Ovary (tissue), 9 donors: Measurements from ENCODE around the gene LRCH4. TPM values are rescaled to one million over a fixed set of nuclear protein-coding genes. Genes with fewer than 3 reads are reported as not detected.

Source experiments
- DNase-seq, 5 donors: peaks; one replicate each; pipeline ENCODE4 v3.0.0-alpha.2; 2019 to 2020
- H3K27ac ChIP-seq, 2 donors: fragments of 200-600 bp; one replicate each; pipeline versions ENCODE4 v1.5.1 to v1.8.0; 2019 to 2022
- H3K27me3 ChIP-seq: fragments of 200-600 bp; one replicate; pipeline ENCODE4 v1.8.0; 2022
- H3K36me3 ChIP-seq: fragments of 200-600 bp; sonication (generic); one replicate; pipeline ENCODE4 v1.5.1; 2019
- H3K4me1 ChIP-seq: one replicate; pipeline ENCODE4 v1.8.1; 2013; ENCODE audit warnings: mild to moderate bottlenecking, moderate library complexity; ENCODE audit not compliant: insufficient read depth
- H3K4me3 ChIP-seq: fragments of 200-600 bp; sonication (generic); one replicate; pipeline ENCODE4 v1.5.1; 2017
- H3K9me3 ChIP-seq, 2 donors: fragments of 200-600 bp in 1 of 2; sonication (generic) in 1 of 2; one replicate each; pipeline versions ENCODE4 v1.5.1 to v1.8.1; 2013 to 2019; ENCODE audit warnings: mild to moderate bottlenecking in 1 of 2, moderate library complexity in 1 of 2
- EP300 ChIP-seq: sonication (generic); formaldehyde crosslinking; IDR thresholded peaks from one replicate; pipeline ENCODE4 v1.6.1; 2017; ENCODE audit warnings: antibody characterized with exemption
- POLR2A ChIP-seq: fragments of 450-650 bp; IDR thresholded peaks from one replicate; pipeline ENCODE4 v1.6.1; 2017; ENCODE audit warnings: antibody characterized with exemption, mild to moderate bottlenecking, moderate library complexity
- WGBS, 3 donors: extraction: QIAGEN DNeasy Blood & Tissue Kit in 1 of 3; methylation state at CpG; one replicate each; pipeline versions ENCODE4 v1.1.5 to v1.1.7; 2013 to 2017; 5-methylcytosine and 5-hydroxymethylcytosine counted together
- intact Hi-C, 4 donors: fragments of 100-400 bp; cut with DNase I; formaldehyde crosslinking; loops; one replicate each; pipeline versions ENCODE4 v1.11.0 to v1.15.1; 2022 to 2023
- polyA plus RNA-seq, 2 donors: library from polyadenylated mRNA; stranded (reverse); fragments of 200-250 nt in 1 of 2; fragments of 350-450 nt in 1 of 2; fragmentation: Illumina TruSeq in 1 of 2; extraction: RNeasy Lipid Tissue Mini Kit (QIAGEN cat#74804) in 1 of 2; gene quantifications; one replicate each; pipeline ENCODE4 v1.2.3, GENCODE V29; 2013 to 2014
- total RNA-seq, 7 donors: library from RNA; depleted of rRNA in 2 of 7; stranded (reverse); fragments of >200 nt in 2 of 7; fragmentation: NEBNext Ultra II Directional in 3 of 7; extraction: Animal tissue kit (Norgen Biotek cat#: 25700) in 3 of 7; gene quantifications; one replicate each; pipeline versions ENCODE4 v1.1.0 to v1.2.4, GENCODE V29; 2016 to 2023
- TF ChIP-seq, protein P1 (sequence below), 3 donors: fragments of 450-650 bp in 2 of 3; fragments of 200-600 bp in 1 of 3; IDR thresholded peaks; one replicate each; pipeline versions ENCODE4 v1.5.1 to v1.8.0; 2016 to 2022; ENCODE audit warnings: antibody characterized with exemption in 3 of 3, mild to moderate bottlenecking in 1 of 3
- donor health status: DM: no; HTN: no; CAD: no; lungs with moderate emphysema.
- donor health status: DM: no; HTN: no; CAD: no.
- donor health status: Bipolar disorder and iron deficiency.
- donor health status: DM: yes; HTN: yes; CAD: no.
- donor health status: DM: no; HTN: no; CAD: no.
- donor health status: DM: yes; HTN: yes; CAD: no.

Gene LRCH4
- total and polyA plus RNA-seq, 9 donors, result 3.5 to 133 (median 79.2) TPM

- TF ChIP-seq, protein P1, sequence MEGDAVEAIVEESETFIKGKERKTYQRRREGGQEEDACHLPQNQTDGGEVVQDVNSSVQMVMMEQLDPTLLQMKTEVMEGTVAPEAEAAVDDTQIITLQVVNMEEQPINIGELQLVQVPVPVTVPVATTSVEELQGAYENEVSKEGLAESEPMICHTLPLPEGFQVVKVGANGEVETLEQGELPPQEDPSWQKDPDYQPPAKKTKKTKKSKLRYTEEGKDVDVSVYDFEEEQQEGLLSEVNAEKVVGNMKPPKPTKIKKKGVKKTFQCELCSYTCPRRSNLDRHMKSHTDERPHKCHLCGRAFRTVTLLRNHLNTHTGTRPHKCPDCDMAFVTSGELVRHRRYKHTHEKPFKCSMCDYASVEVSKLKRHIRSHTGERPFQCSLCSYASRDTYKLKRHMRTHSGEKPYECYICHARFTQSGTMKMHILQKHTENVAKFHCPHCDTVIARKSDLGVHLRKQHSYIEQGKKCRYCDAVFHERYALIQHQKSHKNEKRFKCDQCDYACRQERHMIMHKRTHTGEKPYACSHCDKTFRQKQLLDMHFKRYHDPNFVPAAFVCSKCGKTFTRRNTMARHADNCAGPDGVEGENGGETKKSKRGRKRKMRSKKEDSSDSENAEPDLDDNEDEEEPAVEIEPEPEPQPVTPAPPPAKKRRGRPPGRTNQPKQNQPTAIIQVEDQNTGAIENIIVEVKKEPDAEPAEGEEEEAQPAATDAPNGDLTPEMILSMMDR (IDR thresholded peaks at IDR 0.05), result no peak
- TF ChIP-seq EP300 (no peak), POLR2A (no peak)
- Histone ChIP-seq H3K36me3 (no peaks in the 10 kb centered on the region), H3K27me3 (no peaks in the 10 kb centered on the region), H3K4me1 (peaks cover 3% of the 10 kb centered on the region), H3K4me3 (no peak overlapping the region), H3K9me3 (no peaks in the 10 kb centered on the region), H3K27ac (no peak overlapping the region)
- DNase-seq, result no peak
- WGBS, 3 donors, result 80 to 86% (median 84%) methylated on average over 18 to 21 of the region's 21 CpGs
- intact Hi-C loops, result no loop called here
Measured at GRCh38 chr7:100627238-100627549, 41.3 kb upstream of the LRCH4 start.

DNA sequence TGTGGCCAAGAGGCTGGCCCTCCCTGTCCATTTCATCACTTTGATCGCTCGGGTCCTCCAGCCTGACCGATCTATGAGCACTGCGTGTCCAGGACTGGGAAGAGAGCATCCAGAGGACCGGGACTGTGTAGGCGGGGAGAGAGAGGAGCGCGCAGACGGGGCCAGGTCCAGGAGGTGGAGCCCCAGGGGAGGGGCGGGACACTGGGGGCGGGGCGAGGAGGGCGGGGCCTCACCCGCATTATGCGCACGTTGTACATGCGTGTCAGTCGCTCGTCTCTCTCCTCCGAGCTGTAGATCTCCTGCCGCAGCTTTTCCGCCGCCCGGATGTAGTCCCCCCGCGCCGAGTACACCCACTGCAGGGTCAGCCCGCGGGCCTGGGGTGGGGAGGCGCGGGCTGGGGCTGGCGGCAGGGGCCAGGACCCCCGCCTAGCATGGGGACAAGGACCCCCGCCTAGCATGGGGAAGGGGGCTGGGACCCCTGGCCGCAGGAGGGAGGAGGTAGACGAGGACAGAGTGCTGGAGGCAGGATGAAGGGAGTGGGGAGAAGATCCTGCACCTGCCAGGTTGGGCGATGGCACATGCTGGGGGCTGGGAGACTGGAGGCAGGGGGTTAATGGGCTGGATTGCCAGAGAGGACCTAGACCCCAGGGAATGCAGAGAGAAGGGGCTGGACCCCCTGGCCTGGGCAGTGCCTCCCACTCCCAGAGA lies 40.8 kb upstream of the LRCH4 start:
- TF ChIP-seq EP300 (no peak), POLR2A (no peak)
- TF ChIP-seq, protein P1 (IDR thresholded peaks at IDR 0.05), result no peak
- Histone ChIP-seq H3K4me1 (peaks cover 3% of the 10 kb centered on the region), H3K4me3 (peak overlapping the region; percentile 19), H3K9me3 (no peaks in the 10 kb centered on the region), H3K27me3 (no peaks in the 10 kb centered on the region), H3K27ac (no peak overlapping the region), H3K36me3 (no peaks in the 10 kb centered on the region)
- peak; percentile 74 to 87 (median 84) for DNase-seq
- WGBS, 3 donors, result 3 to 6% (median 5%) methylated on average over 20 to 37 of the region's 37 CpGs
- intact Hi-C loops, result no loop called here

DNA sequence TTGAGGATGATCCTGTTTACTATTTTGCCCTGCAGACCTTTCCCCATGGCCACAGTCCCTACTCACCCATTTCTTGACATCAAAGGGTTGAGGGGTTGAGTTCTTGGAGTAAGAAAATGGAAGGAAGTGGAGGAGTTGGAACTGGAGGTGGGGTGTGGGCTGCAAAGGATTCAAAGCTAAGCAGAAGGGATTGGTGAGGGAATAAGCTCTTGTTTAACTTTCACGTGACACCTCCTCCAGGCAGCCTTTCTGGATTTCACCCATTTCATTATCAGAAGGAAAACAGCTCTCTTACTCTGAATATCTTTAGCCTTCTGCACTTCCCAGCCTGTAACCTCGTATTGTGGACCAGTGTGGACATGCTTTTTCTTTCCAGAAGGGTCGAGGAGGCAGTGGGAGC lies 40.1 kb upstream of the LRCH4 start:
- DNase-seq, result no peak
- Histone ChIP-seq H3K4me1 (peaks cover 3% of the 10 kb centered on the region), H3K27me3 (no peaks in the 10 kb centered on the region), H3K27ac (no peak overlapping the region), H3K36me3 (no peaks in the 10 kb centered on the region), H3K4me3 (no peak overlapping the region), H3K9me3 (no peaks in the 10 kb centered on the region)
- TF ChIP-seq, protein P1 (IDR thresholded peaks at IDR 0.05), result no peak
- no peak for TF ChIP-seq POLR2A
- no peak for TF ChIP-seq EP300
- WGBS, 3 donors, result 11 to 14% (median 12%) methylated on average over 3 of the region's 3 CpGs
- intact Hi-C loops, result no loop called here

- no peak overlapping the region for H3K27ac ChIP-seq
- 76 to 90% (median 84%) methylated on average over 15 of the region's 15 CpGs for WGBS, 3 donors
- no peak for DNase-seq
- intact Hi-C loops, result no loop called here
- H3K4me1 ChIP-seq, result peaks cover 3% of the 10 kb centered on the region
- no peaks in the 10 kb centered on the region for H3K9me3 ChIP-seq
- no peaks in the 10 kb centered on the region for H3K27me3 ChIP-seq
- TF ChIP-seq, protein P1 (IDR thresholded peaks at IDR 0.05), result no peak
- TF ChIP-seq EP300 (no peak), POLR2A (no peak)
- H3K4me3 ChIP-seq, result no peak overlapping the region
- no peaks in the 10 kb centered on the region for H3K36me3 ChIP-seq
Measured at GRCh38 chr7:100623951-100624824, 38.3 kb upstream of the LRCH4 start.
